LoVo (cell line): Measurements from ENCODE around the gene HASPIN.

Source experiments
- DNase-seq: peaks from one replicate; pipeline ENCODE4 v3.0.0-alpha.2; 2016; ENCODE audit warnings: low spot score

HASPIN gene

DNA sequence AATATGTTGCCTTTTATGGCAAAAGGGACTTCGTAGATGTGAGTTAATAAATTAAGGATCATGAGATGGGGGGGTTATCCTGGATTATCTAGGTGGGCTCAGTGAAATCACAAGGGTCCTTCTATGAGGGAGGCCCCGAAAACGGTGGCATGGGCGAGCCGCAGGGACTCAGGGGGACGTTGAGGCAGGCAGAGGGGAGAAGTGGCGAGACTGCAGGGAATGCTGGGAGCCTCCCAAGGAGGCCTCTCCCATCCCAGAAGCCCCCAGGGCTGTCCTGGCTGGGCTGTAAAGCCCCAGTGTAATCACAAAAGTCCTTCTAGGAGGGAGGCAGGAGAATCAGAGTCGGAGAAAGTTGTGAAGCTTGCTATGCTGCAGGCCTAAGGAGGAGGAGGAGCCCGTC, 42.3 kb downstream of the HASPIN start:
- no peak for DNase-seq

GRCh38 chr17:3766779-3767178, 43.1 kb downstream of the HASPIN start:
- DNase-seq, result no peak

DNA sequence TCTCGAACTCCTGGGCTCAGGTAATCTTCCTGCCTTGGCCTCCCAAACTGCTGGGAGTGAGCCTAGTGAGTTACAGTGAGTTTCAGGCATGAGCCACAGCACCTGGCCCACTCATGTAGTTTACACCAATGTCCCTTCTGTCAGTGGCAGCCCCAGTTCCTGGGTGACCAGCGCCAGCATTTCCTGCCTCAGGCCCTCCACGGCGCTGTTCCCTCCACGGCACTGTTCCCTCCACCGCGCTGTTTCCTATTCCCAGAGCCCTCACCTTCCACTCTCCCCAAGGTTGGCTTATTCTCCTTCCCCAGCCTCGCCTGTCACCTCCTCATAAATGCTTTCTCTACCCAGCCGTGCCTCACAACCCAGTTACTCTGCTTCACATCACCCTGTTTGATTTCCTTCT, 44.6 kb downstream of the HASPIN start:
- DNase-seq, result no peak

DNA sequence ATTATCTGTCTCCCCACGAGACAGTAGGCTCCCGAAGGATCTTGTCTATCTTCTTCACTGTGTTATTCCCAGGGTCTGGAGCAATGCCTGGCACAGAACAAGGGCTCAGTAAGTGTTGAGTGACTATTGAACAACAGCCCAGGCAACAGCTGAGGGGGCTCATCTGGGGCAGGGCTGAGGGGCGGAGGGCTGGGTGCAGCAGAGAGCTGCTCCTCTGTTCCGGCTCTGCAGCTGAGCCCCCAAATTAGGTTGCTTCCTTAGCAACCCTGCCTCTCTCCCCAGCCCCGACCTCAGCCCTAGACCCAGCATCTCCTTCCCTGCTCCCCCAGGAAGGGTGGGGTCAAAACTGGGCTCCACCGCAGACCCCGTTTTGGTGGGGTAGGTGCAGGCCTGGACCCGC, 45.1 kb downstream of the HASPIN start:
- DNase-seq, result no peak

- no peak for DNase-seq
Observed at GRCh38 chr17:3770466-3770865, 46.8 kb downstream of the HASPIN start.

- no peak for DNase-seq
Observed at GRCh38 chr17:3771140-3771539, 47.4 kb downstream of the HASPIN start.

DNA sequence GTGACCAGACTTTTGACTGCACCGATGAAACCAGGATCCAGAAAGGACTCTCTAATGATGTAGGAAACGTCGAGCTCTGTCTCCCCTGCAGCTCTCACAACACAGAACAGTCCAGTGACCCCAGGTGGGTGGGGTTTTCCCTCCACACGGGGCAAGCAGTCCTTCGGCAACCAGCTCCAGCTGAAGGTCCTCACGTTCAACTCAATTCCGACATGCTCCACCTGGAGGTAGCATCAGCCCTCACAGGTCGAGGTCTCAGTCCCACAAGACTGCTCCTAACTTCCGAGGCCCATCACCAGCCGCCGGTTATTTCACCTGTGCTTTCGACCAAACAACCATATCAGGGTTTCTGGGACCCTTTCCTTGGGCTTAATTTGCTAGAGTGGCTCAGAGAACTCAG, 49.1 kb downstream of the HASPIN start:
- DNase-seq, result no peak

- DNase-seq, result peak; percentile 27
Observed at GRCh38 chr17:3773511-3773910, 49.8 kb downstream of the HASPIN start.

GRCh38 chr17:3773966-3774365, 50.3 kb downstream of the HASPIN start:
- DNase-seq, result no peak
